Ovary (tissue), 3 donors: ENCODE measurements around the gene RGS3.

Source experiments
- EP300 ChIP-seq: sonication (generic); formaldehyde crosslinking; IDR thresholded peaks from one replicate; pipeline ENCODE4 v1.6.1; 2017; ENCODE audit warnings: antibody characterized with exemption
- POLR2A ChIP-seq: fragments of 450-650 bp; IDR thresholded peaks from one replicate; pipeline ENCODE4 v1.6.1; 2017; ENCODE audit warnings: antibody characterized with exemption, mild to moderate bottlenecking, moderate library complexity
- TF ChIP-seq, protein P1 (sequence below), 3 donors: fragments of 450-650 bp in 2 of 3; fragments of 200-600 bp in 1 of 3; IDR thresholded peaks; one replicate each; pipeline versions ENCODE4 v1.5.1 to v1.8.0; 2016 to 2022; ENCODE audit warnings: antibody characterized with exemption in 3 of 3, mild to moderate bottlenecking in 1 of 3
- donor health status: DM: no; HTN: no; CAD: no.

DNA sequence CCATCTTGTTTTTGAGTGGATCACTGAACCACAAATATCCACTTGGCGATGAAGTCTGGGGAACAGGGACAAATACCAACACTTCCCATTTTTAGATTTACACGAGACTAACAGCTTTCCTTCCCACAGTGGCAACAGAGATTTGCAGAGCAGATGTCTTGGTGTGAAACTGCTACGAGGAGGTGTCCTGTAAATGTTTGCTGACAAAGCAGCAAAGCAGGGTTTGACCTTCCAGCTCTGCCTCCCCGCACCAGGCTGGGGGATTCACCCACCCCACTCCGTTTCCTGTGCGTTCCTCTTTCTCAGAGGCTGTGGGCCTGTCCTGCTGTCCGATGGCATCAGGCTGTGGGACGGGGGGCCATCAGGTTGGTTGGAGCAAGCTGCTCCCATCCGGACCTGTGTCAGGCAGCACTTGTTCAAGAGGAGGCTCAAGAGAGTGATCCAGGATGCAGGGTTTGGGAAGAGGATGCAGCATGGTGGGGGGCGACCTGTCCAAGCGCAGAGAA, 693 bp upstream of the RGS3 start:
- TF ChIP-seq, protein P1, sequence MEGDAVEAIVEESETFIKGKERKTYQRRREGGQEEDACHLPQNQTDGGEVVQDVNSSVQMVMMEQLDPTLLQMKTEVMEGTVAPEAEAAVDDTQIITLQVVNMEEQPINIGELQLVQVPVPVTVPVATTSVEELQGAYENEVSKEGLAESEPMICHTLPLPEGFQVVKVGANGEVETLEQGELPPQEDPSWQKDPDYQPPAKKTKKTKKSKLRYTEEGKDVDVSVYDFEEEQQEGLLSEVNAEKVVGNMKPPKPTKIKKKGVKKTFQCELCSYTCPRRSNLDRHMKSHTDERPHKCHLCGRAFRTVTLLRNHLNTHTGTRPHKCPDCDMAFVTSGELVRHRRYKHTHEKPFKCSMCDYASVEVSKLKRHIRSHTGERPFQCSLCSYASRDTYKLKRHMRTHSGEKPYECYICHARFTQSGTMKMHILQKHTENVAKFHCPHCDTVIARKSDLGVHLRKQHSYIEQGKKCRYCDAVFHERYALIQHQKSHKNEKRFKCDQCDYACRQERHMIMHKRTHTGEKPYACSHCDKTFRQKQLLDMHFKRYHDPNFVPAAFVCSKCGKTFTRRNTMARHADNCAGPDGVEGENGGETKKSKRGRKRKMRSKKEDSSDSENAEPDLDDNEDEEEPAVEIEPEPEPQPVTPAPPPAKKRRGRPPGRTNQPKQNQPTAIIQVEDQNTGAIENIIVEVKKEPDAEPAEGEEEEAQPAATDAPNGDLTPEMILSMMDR (IDR thresholded peaks at IDR 0.05), result no peak
- TF ChIP-seq POLR2A (no peak), EP300 (no peak)
